T-helper 1 cell treated with Interleukin-12 subunit alpha and Interleukin-12 subunit beta and Interleukin-4 antibody, amounts not matched to agents 30 μg/mL and 1 μg/mL, for 36 hours (primary cell): Measurements from ENCODE around the gene CALM3.
"Not testable (repeated sequence)": the region's sequence is repeated elsewhere in the genome, so short reads cannot be mapped to it uniquely, and the experiment has no call there.

Experiments
- H3K27ac Mint-ChIP-seq: one replicate; pipeline ENCODE4 v1.8.0; 2021; ENCODE audit warnings: mild to moderate bottlenecking, mixed read lengths
- H3K27me3 Mint-ChIP-seq: one replicate; pipeline ENCODE4 v1.8.0; 2021; ENCODE audit warnings: low read depth, mixed read lengths
- H3K36me3 Mint-ChIP-seq: one replicate; pipeline ENCODE4 v1.8.0; 2021; ENCODE audit warnings: low read depth, mixed read lengths
- H3K4me1 Mint-ChIP-seq: one replicate; pipeline ENCODE4 v1.8.0; 2021; ENCODE audit warnings: low read depth, mixed read lengths
- H3K4me3 Mint-ChIP-seq: one replicate; pipeline ENCODE4 v1.8.0; 2021; ENCODE audit warnings: mild to moderate bottlenecking, moderate library complexity, mixed read lengths
- H3K9me3 Mint-ChIP-seq: one replicate; pipeline ENCODE4 v1.8.0; 2021; ENCODE audit warnings: mixed read lengths

CALM3 gene

DNA sequence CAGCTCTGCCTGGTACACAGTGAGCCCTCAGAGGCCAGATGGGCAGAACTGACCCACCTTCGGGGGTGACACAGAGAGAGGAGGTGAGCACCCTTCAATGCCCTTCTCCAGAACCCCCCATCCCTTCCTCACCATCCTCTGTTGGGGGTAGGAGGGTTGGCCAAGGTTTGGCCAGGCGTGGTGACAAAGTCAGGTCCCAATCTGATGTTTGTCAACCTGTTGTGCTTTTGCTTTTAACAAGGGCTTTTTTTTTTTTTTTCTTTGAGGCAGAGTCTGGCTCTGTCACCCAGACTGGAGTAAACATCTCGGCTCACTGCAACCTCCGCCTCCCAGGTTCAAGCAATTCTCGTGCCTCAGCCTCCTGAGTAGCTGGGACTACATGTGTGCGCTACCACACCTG, 16.5 kb downstream of the CALM3 start:
- Mint-ChIP-seq H3K27ac (peak overlapping the region; percentile 92), H3K36me3 (peaks cover 33% of the 10 kb centered on the region), H3K27me3 (no peaks in the 10 kb centered on the region), H3K9me3 (no peaks in the 10 kb centered on the region), H3K4me1 (peaks cover 61% of the 10 kb centered on the region), H3K4me3 (no peak overlapping the region)

DNA sequence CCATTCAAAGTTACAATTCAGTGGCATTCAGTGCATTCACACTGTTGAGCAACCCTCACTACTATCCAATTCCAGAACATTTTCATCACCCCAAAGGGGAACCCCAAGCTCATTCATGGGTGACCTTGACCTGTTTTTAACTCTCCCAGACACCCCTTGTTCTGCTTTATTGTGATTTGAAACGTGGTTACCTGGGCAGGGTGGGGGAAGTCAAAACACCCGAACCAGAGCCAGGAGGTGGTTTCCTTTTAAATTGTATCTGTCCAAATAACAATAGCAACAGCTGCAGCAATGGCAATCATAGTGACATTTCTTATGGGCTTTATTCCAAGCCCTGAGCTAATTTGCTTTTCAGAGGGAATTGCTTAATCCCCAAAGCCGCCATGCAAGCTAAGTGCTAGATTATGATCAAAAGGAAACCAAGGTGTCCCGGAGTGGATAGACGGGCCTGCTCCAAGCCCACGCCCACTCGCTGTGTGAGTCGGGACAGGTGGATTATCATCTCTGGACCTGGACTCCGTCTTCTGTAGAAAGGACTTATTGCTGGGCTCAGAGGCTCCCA, 17.6 kb downstream of the CALM3 start:
- Mint-ChIP-seq H3K36me3 (peaks cover 34% of the 10 kb centered on the region), H3K4me1 (peaks cover 60% of the 10 kb centered on the region), H3K9me3 (no peaks in the 10 kb centered on the region), H3K27me3 (no peaks in the 10 kb centered on the region), H3K4me3 (peak overlapping the region; percentile 78), H3K27ac (peak overlapping the region; percentile 92)

DNA sequence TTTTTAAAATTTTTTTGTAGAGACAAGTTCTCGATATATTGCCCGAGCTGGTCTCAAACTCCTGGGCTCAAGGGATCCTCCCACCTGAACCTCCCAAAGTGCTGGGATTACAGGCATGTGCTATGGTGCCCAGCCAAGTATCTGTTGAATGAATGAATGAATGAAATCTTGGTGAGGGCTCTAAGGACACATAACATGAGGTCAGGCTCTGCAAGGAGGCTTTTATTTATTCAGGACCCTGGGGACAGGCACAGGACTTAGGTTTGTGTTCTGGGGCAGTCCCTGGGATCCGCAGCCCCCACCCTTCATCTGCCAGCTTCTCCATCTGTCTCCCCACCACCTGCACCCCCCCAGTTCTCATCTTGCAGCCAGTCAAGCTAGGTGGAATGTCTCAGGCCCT, 19.1 kb downstream of the CALM3 start:
- H3K36me3 Mint-ChIP-seq, result peaks cover 36% of the 10 kb centered on the region
- H3K4me3 Mint-ChIP-seq, result peak overlapping the region; percentile 78
- H3K9me3 Mint-ChIP-seq, result no peaks in the 10 kb centered on the region
- peaks cover 61% of the 10 kb centered on the region for H3K4me1 Mint-ChIP-seq
- no peaks in the 10 kb centered on the region for H3K27me3 Mint-ChIP-seq
- H3K27ac Mint-ChIP-seq, result peak overlapping the region; percentile 92

DNA sequence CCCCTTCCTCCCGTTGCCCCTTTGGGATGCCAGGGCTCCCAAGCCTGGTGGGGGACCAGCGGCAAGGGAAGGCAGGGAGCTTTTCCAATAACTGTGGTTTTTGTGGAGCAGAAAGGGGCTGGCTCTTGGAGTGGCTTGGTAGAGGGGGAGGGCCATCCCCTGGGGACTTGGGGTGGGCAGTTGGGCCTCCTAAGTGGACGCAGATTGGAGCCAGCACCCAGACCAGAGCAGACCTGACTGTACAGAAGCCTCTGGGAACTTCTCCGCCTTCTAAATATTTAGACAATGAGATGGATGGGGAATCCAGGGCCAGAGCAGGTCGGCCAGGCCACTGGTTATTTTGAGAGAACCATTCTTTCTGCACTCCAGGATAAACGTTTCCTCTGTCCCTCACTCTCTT, 19.6 kb downstream of the CALM3 start:
- Mint-ChIP-seq H3K9me3 (no peaks in the 10 kb centered on the region), H3K27me3 (no peaks in the 10 kb centered on the region), H3K4me3 (peak overlapping the region; percentile 88), H3K4me1 (peaks cover 64% of the 10 kb centered on the region), H3K36me3 (peaks cover 36% of the 10 kb centered on the region), H3K27ac (peak overlapping the region; percentile 92)

DNA sequence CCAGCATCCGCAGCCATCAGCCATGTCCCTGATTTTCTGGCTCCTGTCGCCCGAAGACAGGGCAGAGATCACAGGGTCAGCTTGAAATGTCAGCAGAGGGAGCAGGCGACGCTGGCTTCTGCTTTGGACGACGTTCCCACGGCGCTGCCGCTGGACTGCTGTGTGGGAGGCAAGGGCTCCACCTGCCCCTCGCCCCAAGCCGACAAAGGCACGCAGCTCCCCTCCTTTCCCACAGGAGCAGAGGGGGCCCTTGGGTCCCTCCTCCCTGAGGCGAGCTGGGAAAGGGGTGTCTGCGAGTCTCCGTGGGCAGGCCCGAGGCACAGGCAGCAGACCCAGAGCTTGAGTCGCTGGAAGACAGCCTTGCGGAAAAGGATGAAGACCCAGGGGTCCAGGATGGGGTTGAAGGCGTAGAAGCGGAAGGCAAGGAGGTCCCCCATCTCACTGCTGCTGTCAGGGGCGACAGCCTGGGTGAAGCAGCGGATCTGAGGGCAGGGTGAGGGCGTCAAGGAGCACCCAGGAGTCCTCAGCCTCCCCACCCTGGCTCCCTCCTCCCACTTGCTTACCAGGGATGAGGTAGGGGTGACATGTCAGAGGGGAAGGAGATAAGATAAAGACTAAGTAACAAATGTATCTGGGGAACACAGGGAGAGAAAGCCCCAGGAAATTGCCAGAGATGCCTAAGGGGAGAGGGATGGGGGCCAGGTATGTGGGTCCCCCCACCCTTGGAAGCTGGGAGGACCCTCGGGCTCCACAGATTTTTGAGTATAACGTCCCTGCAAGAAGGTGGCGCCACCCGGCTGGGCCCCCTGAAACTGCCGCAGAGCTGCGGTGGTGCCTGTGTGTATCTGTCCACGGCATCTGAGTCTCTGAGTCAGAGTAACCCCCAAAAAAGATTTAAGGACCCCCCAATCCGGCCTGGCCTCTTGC, 20.3 kb downstream of the CALM3 start:
- Mint-ChIP-seq H3K4me1 (peaks cover 60% of the 10 kb centered on the region), H3K27me3 (no peaks in the 10 kb centered on the region), H3K9me3 (no peaks in the 10 kb centered on the region), H3K27ac (peak overlapping the region; percentile 90), H3K4me3 (peak overlapping the region; percentile 88), H3K36me3 (peaks cover 36% of the 10 kb centered on the region)

DNA sequence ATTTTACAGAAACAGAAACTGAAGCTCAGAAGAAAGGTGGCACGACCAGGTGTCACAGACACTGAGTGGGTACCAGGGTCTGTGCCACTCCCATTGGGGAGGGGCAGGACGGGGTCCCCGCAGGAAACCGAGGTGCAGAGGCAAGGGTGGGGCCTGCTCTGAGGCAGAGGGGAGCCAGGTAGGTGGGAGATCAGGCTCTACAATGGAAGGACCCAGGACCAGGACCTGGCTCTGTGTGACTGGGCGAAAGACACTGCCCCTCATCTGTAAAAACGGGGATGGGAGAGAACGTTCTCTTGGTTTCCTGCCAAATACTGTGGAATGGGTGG, 21.0 kb downstream of the CALM3 start:
- peak overlapping the region; percentile 90 for H3K27ac Mint-ChIP-seq
- H3K36me3 Mint-ChIP-seq, result peaks cover 33% of the 10 kb centered on the region
- peak overlapping the region; percentile 88 for H3K4me3 Mint-ChIP-seq
- H3K27me3 Mint-ChIP-seq, result no peaks in the 10 kb centered on the region
- H3K9me3 Mint-ChIP-seq, result no peaks in the 10 kb centered on the region
- peaks cover 54% of the 10 kb centered on the region for H3K4me1 Mint-ChIP-seq

DNA sequence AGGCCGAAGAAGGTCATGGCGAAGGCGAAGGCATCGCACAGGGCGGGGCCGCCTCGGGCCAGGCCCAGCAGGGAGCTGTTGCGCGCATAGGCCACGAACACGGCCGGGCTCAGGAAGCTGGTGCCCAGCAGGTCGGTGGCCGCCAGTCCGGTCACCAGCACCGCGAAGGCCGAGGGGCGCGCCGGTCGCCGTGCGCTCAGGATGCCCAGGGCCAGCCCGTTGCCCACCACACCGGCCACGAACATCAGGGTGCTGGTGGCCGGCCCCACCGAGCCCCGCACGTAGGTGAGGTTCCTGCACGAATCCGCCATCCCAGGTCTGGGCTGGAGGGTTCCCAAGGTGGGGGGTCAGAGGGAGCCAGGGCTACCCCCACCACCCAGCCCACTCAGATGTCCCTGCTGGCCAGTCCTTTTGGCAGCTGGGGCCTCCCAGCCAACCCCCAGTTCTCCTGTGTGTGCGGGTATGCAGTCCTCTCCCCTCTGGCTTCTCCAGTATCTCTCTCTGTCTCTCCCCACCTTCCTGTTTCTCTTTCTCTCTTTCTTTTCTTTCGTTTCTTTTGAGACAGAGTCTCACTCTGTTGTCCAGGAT, 22.9 kb downstream of the CALM3 start:
- H3K27ac Mint-ChIP-seq, result peak overlapping the region; percentile 92
- peaks cover 48% of the 10 kb centered on the region for H3K4me1 Mint-ChIP-seq

DNA sequence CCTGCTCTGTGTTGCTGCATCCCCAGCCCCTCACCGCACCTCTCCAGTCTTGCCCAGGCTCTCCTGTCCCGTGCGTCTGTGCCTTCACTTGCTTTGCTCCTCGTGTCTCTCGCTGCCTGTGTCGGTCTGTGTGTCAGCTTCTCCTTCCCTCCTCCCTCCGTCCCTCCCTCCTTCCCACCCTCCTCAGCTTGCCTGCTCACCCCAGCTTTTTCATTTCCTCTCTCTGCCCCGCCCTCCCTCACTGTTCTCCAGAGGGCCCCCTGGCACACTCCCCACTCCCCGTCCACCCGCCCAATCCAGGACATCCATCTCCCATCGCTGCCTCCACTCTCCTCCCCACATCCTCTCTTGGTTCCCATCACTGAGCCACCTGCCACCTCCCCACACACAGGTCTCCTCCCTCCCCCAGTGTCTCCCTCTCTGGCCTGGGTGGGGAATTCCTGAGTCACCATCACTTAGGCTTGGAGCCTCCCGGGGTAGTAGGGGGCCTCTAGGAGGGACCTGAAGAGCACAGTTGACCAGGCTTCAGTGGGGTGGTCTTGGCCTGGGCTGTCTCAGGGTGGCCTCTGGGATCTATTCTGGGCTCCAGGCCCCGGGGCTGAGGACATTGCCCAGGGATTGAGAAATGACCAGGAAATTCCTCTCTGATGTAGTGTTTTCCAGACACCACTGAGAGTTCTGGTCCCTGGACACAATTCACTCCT, 24.0 kb downstream of the CALM3 start, which contains the start of gene PTGIR:
Gene PTGIR, minus strand, starts transcription at position 132 of the 704 bp plus-strand sequence. CDS start 864 bp downstream, outside the sequence.
- peak within 1 kb of the TSS; percentile 92 for H3K27ac Mint-ChIP-seq
- H3K4me3 Mint-ChIP-seq, result peak within 1 kb of the TSS; percentile 96
- no peaks in the 10 kb centered on the region for H3K9me3 Mint-ChIP-seq
- H3K27me3 Mint-ChIP-seq, result no peaks in the 10 kb centered on the region
- peaks cover 29% of the 10 kb centered on the region for H3K36me3 Mint-ChIP-seq
- peaks cover 40% of the 10 kb centered on the region for H3K4me1 Mint-ChIP-seq

More for the DNA sequence above, 22.9 kb downstream of the CALM3 start:
- H3K9me3 Mint-ChIP-seq, result no peaks in the 10 kb centered on the region
- no peaks in the 10 kb centered on the region for H3K27me3 Mint-ChIP-seq
- H3K36me3 Mint-ChIP-seq, result peaks cover 33% of the 10 kb centered on the region
- H3K4me3 Mint-ChIP-seq, result peak overlapping the region; percentile 96

DNA sequence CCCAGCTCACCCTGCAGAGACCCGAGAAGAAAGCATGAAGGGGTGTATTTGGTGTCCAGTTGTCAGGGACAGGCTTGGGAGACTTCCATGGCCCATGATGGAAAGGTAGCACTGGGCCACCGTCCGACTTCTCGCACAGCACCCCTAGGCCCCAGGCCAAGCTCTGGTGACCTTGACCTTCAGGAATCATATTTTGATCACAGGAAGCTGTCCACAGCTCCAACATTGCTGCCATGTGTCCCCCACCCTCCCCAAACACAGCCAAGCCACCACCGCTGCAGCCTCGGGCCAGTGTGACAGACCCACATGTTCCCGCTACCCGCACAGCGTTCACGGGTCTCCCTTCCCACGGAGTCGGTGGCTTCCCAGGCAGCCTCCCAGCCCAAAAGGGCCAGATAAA, 24.6 kb downstream of the CALM3 start:
- Mint-ChIP-seq H3K27me3 (no peaks in the 10 kb centered on the region), H3K27ac (no peak overlapping the region), H3K4me1 (peaks cover 35% of the 10 kb centered on the region), H3K36me3 (peaks cover 23% of the 10 kb centered on the region), H3K9me3 (no peaks in the 10 kb centered on the region), H3K4me3 (no peak overlapping the region)

DNA sequence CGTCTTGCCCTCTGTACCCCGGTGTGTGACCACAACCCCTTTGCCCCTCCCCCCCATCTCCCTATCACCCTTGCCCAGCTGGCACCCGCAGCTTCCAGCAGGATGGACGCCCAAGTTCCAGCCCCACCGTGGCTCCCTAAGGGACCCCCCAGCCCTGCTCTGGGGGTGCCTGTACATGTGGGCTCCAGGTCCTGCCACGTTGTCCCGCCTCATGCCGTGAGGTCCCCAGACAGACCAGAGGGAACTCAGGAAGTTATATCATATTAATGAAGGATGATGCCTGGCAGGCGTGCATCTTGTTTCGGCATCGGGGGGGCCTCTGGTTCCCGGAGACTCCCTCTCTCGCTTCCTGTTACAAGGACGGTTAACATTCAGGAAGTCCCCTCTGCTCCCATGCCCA, 25.3 kb downstream of the CALM3 start:
- no peaks in the 10 kb centered on the region for H3K27me3 Mint-ChIP-seq
- no peaks in the 10 kb centered on the region for H3K9me3 Mint-ChIP-seq
- H3K27ac Mint-ChIP-seq, result peak overlapping the region; percentile 82
- H3K4me1 Mint-ChIP-seq, result peaks cover 30% of the 10 kb centered on the region
- H3K4me3 Mint-ChIP-seq, result peak overlapping the region; percentile 51
- H3K36me3 Mint-ChIP-seq, result peaks cover 18% of the 10 kb centered on the region

DNA sequence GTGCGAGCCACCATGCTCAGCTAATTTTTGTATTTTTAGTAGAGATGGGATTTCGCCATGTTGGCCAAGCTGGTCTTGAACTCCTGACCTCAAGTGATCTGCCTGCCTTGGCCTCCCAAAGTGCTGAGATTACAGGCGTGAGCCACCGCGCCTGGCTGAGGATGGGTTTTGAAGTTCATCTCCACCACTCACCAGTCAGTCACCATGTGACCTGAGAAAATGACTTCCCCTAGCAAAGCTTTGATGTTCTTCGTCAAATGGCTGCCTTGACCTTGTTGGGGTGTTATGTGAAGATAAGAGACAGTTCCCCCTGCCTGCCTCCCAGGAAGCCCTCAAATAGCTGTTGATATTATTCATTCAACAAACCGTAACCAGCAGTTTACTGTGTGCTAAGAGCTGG, 27.8 kb downstream of the CALM3 start:
- not testable (repeated sequence) for H3K9me3 Mint-ChIP-seq, H3K36me3 Mint-ChIP-seq, H3K4me3 Mint-ChIP-seq, H3K27ac Mint-ChIP-seq, H3K27me3 Mint-ChIP-seq
- H3K4me1 Mint-ChIP-seq, result peaks cover 27% of the 10 kb centered on the region

DNA sequence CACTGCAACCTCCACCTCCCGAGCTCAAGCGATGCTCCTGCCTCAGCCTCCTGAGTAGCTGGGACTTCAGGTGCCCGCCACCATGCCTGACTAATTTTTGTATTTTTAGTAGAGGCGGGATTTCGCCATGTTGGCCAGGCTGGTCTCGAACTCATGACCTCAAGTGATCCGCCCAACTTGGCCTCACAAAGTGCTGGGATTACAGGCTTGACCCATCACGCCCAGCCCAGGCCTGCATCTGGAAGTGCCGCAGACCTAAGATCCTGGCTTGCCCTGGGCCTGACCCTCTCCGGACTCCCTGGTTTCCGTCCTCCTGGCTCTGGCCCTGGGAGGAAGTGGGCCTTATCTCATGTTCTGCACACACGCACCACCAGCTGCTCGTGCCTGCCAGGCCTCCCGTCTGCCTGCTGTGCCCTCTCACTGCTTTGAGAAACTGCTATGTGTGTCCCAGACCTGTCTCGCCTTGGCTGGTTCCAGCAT, 28.5 kb downstream of the CALM3 start:
- Mint-ChIP-seq H3K27ac (no peak overlapping the region), H3K27me3 (no peaks in the 10 kb centered on the region), H3K4me3 (no peak overlapping the region), H3K9me3 (no peaks in the 10 kb centered on the region), H3K36me3 (peaks cover 3% of the 10 kb centered on the region), H3K4me1 (peaks cover 26% of the 10 kb centered on the region)

DNA sequence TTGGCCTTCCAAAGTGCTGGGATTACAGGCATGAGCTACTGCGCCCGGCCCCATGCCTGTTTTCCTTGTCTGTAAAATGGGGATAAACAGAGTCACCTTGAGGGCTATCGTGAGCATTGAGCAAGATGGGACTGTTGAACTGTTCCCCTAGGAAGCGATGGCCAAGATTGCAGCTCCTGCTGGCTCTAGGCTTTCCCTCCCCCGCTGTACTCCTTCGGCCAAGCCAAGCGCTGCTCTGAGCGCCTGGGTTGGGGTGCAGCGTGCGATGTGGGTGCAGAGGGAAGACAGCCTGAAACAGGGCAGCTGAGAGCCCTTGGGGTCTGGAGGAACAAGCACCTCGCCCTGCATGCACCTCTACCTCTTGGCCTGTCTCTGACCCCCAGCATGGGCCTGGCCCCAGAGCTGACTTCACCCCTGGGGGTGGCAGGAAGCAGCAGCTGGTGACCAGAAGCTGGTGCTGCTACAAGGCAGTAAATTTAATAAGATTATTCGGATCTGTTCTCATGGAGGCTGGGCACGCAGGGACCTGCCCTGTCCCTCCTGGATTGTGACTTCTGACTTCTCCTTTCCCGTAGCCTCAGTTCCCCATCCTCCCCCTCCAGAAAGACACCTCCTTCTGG, 29.6 kb downstream of the CALM3 start:
- no peaks in the 10 kb centered on the region for H3K9me3 Mint-ChIP-seq
- H3K27me3 Mint-ChIP-seq, result no peaks in the 10 kb centered on the region
- peaks cover 20% of the 10 kb centered on the region for H3K4me1 Mint-ChIP-seq
- H3K27ac Mint-ChIP-seq, result no peak overlapping the region
- H3K4me3 Mint-ChIP-seq, result no peak overlapping the region
- H3K36me3 Mint-ChIP-seq, result no peaks in the 10 kb centered on the region

DNA sequence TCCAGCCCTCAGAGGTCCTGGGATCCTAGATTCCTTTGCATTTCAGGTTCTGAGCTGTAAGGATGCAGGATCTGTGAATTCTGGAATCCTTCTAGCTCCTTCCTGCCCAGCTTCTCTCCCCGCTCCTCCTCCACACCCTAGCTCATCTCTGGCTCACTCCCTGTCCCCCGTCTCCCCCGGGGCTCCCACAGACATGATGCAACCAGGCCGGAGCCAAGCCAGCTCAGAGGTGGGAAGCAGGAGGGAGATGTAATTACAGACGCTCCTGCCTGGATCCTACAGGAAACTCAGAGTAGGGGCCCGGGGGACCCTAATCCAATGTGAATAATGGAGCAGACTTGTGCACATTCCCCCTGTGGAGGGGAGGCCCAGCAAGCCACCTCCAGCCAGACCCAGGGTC, 30.4 kb downstream of the CALM3 start:
- Mint-ChIP-seq H3K27ac (no peak overlapping the region), H3K9me3 (no peaks in the 10 kb centered on the region), H3K36me3 (no peaks in the 10 kb centered on the region), H3K4me1 (peaks cover 20% of the 10 kb centered on the region), H3K4me3 (no peak overlapping the region), H3K27me3 (no peaks in the 10 kb centered on the region)
